OCI-LY3 (cell line): ENCODE results near the gene EMILIN2.

Source experiments
- H2AFZ ChIP-seq: fragments of 200-600, 300-600 bp; shearing (Covaris generic); 2 replicates; pipeline ENCODE4 v1.6.0; 2014; ENCODE audit warnings: antibody characterized with exemption, low read depth, low read length
- H3K27ac ChIP-seq: fragments of 200-600, 300-600 bp; sonication (generic); 2 replicates; pipeline ENCODE4 v1.5.1; 2014; ENCODE audit warnings: mild to moderate bottlenecking, low read length, moderate library complexity, mixed read lengths
- H3K27me3 ChIP-seq: fragments of 200-600, 300-600 bp; sonication (generic); 2 replicates; pipeline ENCODE4 v1.6.1; 2014; ENCODE audit warnings: low read depth, low read length, mixed read lengths
- H3K36me3 ChIP-seq: fragments of 200-600, 300-600 bp; sonication (generic); replicated peaks from 2 replicates; pipeline ENCODE3; 2014; ENCODE audit warnings: low read depth, low read length, mixed read lengths
- H3K4me1 ChIP-seq: fragments of 300-600, 200-600 bp; sonication (generic); 2 replicates; pipeline ENCODE4 v1.6.1; 2014; ENCODE audit warnings: low read length, mixed read lengths
- H3K4me2 ChIP-seq: fragments of 200-600, 300-600 bp; sonication (generic); 2 replicates; pipeline ENCODE4 v1.6.1; 2014; ENCODE audit warnings: low read length, mixed read lengths
- H3K4me3 ChIP-seq: fragments of 300-600, 200-600 bp; sonication (generic); 2 replicates; pipeline ENCODE4 v1.5.1; 2014; ENCODE audit warnings: antibody characterized with exemption, mild to moderate bottlenecking, low read length, moderate library complexity
- H3K79me2 ChIP-seq: fragments of 300-600, 200-600 bp; shearing (Covaris generic); 2 replicates; pipeline ENCODE4 v1.6.1; 2014; ENCODE audit warnings: mild to moderate bottlenecking, low read length, mixed read lengths
- H3K9ac ChIP-seq: fragments of 300-600, 200-600 bp; shearing (Covaris generic); 2 replicates; pipeline ENCODE4 v1.6.0; 2014; ENCODE audit warnings: mild to moderate bottlenecking, low read length, moderate library complexity
- H3K9me3 ChIP-seq: fragments of 200-600, 300-600 bp; shearing (Covaris generic); 2 replicates; pipeline ENCODE4 v1.6.1; 2014; ENCODE audit warnings: low read length, mixed read lengths; ENCODE audit not compliant: insufficient read depth
- H4K20me1 ChIP-seq: fragments of 200-600, 300-600 bp; sonication (generic); 2 replicates; pipeline ENCODE4 v1.6.1; 2016; ENCODE audit warnings: low read length, mixed read lengths; ENCODE audit not compliant: insufficient read depth
- EZH2phosphoT487 ChIP-seq: fragments of 200-600 bp; shearing (Covaris generic); IDR thresholded peaks from 2 replicates; pipeline ENCODE4 v1.6.1; 2018; ENCODE audit warnings: antibody characterized with exemption, mixed run types, low read depth
- TF ChIP-seq, protein P1 (sequence below): fragments of 200-600, 300-600 bp; sonication (generic); IDR thresholded peaks from 2 replicates; pipeline ENCODE4 v1.5.1; 2014; ENCODE audit warnings: antibody characterized with exemption, low read length, low read depth

The EMILIN2 gene

DNA sequence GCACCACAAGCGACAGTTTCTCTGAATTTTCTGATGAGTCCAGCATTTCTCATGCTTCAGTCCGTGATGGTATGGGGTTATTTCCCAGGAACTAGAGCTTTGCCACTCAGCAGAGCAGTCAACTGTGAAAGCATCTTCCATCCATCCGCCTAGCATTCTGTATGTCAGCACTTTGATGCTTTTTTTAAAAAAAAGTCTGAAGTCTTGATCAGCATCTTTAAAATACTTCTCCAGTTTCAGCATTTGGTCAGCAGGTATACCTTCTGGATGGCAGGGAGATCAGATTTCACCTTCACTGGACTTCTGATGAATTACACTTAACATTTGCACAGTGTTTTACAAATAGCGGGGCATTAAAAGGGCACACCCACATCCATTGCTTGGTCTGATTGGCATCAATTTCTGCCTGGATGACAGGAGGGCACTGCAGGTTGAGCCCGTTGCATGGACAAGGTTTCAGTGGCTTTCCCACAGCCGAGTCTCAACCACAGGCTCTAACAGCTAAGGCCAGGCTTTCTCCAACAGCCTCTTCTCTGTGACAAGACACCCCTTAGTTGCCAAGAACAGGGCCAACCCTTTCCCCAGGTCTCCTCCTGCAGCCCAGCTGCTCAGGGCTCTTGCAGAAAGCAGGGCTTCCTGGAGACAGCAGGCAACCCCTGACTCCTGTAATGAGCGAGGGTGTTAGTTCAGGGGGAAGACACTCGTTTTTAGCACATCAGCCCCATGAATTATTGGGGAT is 54.0 kb downstream of the EMILIN2 start:
- Histone ChIP-seq H3K79me2 (peaks cover 92% of the 10 kb centered on the region), H3K4me1 (peaks cover 25% of the 10 kb centered on the region), H3K4me3 (no peak overlapping the region), H3K27me3 (no peaks in the 10 kb centered on the region), H3K27ac (no peak overlapping the region), H3K36me3 (peaks cover 51% of the 10 kb centered on the region), H2AFZ (no peak overlapping the region), H3K4me2 (no peak overlapping the region), H3K9me3 (no peaks in the 10 kb centered on the region), H3K9ac (no peak overlapping the region), H4K20me1 (peaks cover 93% of the 10 kb centered on the region)
- no peak for TF ChIP-seq EZH2phosphoT487
- TF ChIP-seq, protein P1, sequence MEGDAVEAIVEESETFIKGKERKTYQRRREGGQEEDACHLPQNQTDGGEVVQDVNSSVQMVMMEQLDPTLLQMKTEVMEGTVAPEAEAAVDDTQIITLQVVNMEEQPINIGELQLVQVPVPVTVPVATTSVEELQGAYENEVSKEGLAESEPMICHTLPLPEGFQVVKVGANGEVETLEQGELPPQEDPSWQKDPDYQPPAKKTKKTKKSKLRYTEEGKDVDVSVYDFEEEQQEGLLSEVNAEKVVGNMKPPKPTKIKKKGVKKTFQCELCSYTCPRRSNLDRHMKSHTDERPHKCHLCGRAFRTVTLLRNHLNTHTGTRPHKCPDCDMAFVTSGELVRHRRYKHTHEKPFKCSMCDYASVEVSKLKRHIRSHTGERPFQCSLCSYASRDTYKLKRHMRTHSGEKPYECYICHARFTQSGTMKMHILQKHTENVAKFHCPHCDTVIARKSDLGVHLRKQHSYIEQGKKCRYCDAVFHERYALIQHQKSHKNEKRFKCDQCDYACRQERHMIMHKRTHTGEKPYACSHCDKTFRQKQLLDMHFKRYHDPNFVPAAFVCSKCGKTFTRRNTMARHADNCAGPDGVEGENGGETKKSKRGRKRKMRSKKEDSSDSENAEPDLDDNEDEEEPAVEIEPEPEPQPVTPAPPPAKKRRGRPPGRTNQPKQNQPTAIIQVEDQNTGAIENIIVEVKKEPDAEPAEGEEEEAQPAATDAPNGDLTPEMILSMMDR = no peak

DNA sequence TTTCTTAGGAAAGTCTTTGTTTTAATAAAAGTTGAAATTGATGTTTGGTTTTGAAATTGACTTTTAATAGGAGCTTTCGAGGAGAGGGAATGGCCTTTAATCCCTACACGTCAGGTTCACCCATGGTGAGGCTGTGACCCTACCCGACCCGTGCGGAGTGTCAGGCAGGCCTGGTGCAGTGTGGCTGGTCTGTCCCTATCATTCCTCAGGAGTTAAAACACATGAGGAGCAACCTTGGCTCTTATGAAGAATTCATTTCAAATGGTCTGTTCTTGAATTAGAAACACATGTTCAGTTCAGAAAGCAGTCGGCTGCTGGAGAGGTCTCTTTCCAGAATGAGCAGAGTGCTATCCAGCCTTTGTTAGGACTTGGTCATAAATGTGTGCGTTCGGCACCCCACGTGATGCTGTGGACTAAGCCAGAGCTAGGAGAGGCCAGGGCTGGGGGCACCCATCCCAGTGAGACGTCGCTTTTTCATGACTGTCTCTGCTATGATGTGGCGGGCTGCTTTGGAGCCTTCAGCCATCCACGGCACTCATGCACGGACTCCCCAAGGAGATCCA is 54.7 kb downstream of the EMILIN2 start:
- no peak overlapping the region for H3K4me2 ChIP-seq
- no peak overlapping the region for H3K9ac ChIP-seq
- H4K20me1 ChIP-seq = peaks cover 98% of the 10 kb centered on the region
- TF ChIP-seq EZH2phosphoT487 = no peak
- TF ChIP-seq, protein P1 = no peak
- peaks cover 32% of the 10 kb centered on the region for H3K4me1 ChIP-seq
- peaks cover 99% of the 10 kb centered on the region for H3K79me2 ChIP-seq
- peaks cover 51% of the 10 kb centered on the region for H3K36me3 ChIP-seq
- H3K4me3 ChIP-seq = no peak overlapping the region
- no peak overlapping the region for H2AFZ ChIP-seq
- H3K27ac ChIP-seq = no peak overlapping the region
- H3K9me3 ChIP-seq = no peaks in the 10 kb centered on the region
- no peaks in the 10 kb centered on the region for H3K27me3 ChIP-seq

GRCh38 chr18:2902327-2902726 is 55.5 kb downstream of the EMILIN2 start:
- Histone ChIP-seq H3K27ac (no peak overlapping the region), H3K36me3 (peaks cover 51% of the 10 kb centered on the region), H2AFZ (no peak overlapping the region), H3K79me2 (peaks cover 99% of the 10 kb centered on the region), H3K27me3 (no peaks in the 10 kb centered on the region), H4K20me1 (peaks cover 96% of the 10 kb centered on the region), H3K4me2 (no peak overlapping the region), H3K4me1 (peaks cover 32% of the 10 kb centered on the region), H3K9ac (no peak overlapping the region), H3K9me3 (no peaks in the 10 kb centered on the region), H3K4me3 (no peak overlapping the region)
- TF ChIP-seq EZH2phosphoT487 = no peak
- TF ChIP-seq, protein P1 = no peak

- Histone ChIP-seq H3K27ac (no peak overlapping the region), H3K9me3 (no peaks in the 10 kb centered on the region), H3K9ac (no peak overlapping the region), H3K4me3 (no peak overlapping the region), H3K4me2 (no peak overlapping the region), H3K4me1 (peaks cover 26% of the 10 kb centered on the region), H3K36me3 (peaks cover 53% of the 10 kb centered on the region), H4K20me1 (peaks cover 96% of the 10 kb centered on the region), H3K27me3 (no peaks in the 10 kb centered on the region), H3K79me2 (peaks cover 99% of the 10 kb centered on the region), H2AFZ (no peak overlapping the region)
- TF ChIP-seq, protein P1 = no peak
- no peak for TF ChIP-seq EZH2phosphoT487
Measured at GRCh38 chr18:2903006-2903405, 56.2 kb downstream of the EMILIN2 start.
